Measurements from ENCODE around the gene EPG5.
"Not testable (repeated sequence)": the region's sequence is repeated elsewhere in the genome, so short reads cannot be mapped to it uniquely, and the experiment has no call there.

EPG5 gene

GRCh38 chr18:45863469-45863868 is 103.7 kb downstream of the EPG5 start:
- DNase-seq: no peak

- DNase-seq: no peak
Measured at GRCh38 chr18:45861926-45862325, 105.2 kb downstream of the EPG5 start.

GRCh38 chr18:45860971-45861370 is 106.2 kb downstream of the EPG5 start:
- DNase-seq: no peak

- no peak for DNase-seq
Measured at GRCh38 chr18:45860492-45860891, 106.6 kb downstream of the EPG5 start.

- DNase-seq: no peak
Measured at GRCh38 chr18:45859334-45859733, 107.8 kb downstream of the EPG5 start.

- DNase-seq: no peak
Measured at GRCh38 chr18:45856531-45856930, 110.6 kb downstream of the EPG5 start.

- no peak for DNase-seq
Measured at GRCh38 chr18:45854036-45854586, 113.0 kb downstream of the EPG5 start.

GRCh38 chr18:45852631-45853030 is 114.5 kb downstream of the EPG5 start:
- DNase-seq: no peak

- no peak for DNase-seq
Measured at GRCh38 chr18:45851161-45851925, 115.8 kb downstream of the EPG5 start.

GRCh38 chr18:45850021-45850420 is 117.1 kb downstream of the EPG5 start:
- DNase-seq: no peak

GRCh38 chr18:45849529-45849928 is 117.6 kb downstream of the EPG5 start:
- DNase-seq: no peak

- not testable (repeated sequence) for DNase-seq
Measured at GRCh38 chr18:45848643-45849042, 118.5 kb downstream of the EPG5 start.

GRCh38 chr18:45847119-45847518 is 120.0 kb downstream of the EPG5 start:
- DNase-seq: no peak

- no peak for DNase-seq
Measured at GRCh38 chr18:45845410-45845809, 121.7 kb downstream of the EPG5 start.

- no peak for DNase-seq
Measured at GRCh38 chr18:45844938-45845337, 122.2 kb downstream of the EPG5 start.

- DNase-seq: no peak
Measured at GRCh38 chr18:45843019-45843418, 124.1 kb downstream of the EPG5 start.

GRCh38 chr18:45841765-45842442 is 125.2 kb downstream of the EPG5 start:
- no peak for DNase-seq

- DNase-seq: no peak
Measured at GRCh38 chr18:45841060-45841764, 125.9 kb downstream of the EPG5 start.

GRCh38 chr18:45839414-45840395 is 127.4 kb downstream of the EPG5 start:
- peak; percentile 37 for DNase-seq

GRCh38 chr18:45838302-45839070 is 128.6 kb downstream of the EPG5 start:
- no peak for DNase-seq

GRCh38 chr18:45837283-45838070 is 129.7 kb downstream of the EPG5 start:
- peak; percentile 51 for DNase-seq

Measured in CD4-positive, alpha-beta T cell treated with Interleukin-17A for 1 hour (primary cell).